Stimulated activated CD4-positive, alpha-beta T cell treated with anti-CD3 and anti-CD28 coated beads, Interleukin-1b, Interleukin-23, amount 100 ng/mL, for 24 hours (primary cell): ENCODE results near the gene SESN1.
A peak's percentile ranks its signal among the peaks of the same experiment; 100 is the strongest.
"Not testable (repeated sequence)": the region's sequence is repeated elsewhere in the genome, so short reads cannot be mapped to it uniquely, and the experiment has no call there.

Experiments used
- DNase-seq, 4 experiments: peaks; one replicate each; pipeline ENCODE4 v3.0.0-alpha.2; 2020; ENCODE audit warnings: low read depth in 4 of 4, low spot score in 1 of 4

The SESN1 gene

DNA sequence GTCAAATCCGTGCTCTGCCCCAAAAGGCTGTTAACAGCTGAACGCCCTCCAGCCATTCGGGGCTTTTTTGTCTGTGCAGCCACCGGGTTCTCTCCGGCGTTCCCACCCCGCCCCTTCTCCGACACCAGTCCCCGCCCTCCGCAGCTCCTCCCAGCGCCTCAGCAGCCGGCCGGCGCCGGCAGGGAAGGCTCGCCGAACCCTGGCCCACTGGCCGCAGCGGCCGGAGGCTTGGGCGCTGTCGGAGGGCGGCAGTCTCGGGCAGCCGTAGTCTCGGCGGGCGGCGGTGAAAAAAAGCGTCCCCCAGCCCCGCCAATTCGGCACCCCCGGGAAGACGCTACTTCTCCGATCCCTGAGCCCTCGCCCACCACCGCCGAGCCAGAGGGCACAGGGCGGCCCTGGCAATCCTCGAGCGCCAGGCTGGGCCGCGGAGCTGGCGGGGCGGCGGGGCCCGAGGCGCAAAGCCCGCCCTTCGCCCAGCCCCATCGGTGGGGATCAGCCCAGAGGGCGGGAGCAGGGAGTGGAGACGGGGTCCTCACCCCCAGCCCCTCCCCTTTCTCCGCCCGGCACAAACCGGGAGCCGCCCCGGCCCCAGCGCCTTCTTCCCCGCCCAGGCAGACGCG, at the start of gene SESN1:
TSS of gene SESN1 (minus strand) at position 431 of the 620 bp plus-strand sequence. CDS start 773 bp downstream, outside the sequence.
- peak; percentile 57 to 93 (median 79) for DNase-seq

DNA sequence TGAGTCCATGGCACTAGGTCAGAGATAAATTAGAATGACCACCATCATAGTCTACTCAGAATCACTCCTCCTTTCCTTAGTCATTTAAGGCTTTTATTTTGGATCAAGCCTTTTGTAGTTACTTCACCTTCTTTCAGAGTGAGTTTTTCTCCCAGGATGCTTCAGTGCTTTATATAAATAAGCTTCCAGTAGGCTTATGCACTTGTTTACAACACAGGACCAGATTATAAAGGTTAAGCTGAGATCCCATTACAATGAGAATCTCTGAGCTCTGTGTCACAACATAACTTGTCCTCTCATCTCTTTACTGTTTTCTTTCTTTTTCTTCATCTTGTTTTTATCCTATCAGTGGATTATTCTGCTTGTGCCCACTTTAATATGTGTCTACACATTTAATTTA, 48.5 kb upstream of the SESN1 start:
- no peak for DNase-seq

DNA sequence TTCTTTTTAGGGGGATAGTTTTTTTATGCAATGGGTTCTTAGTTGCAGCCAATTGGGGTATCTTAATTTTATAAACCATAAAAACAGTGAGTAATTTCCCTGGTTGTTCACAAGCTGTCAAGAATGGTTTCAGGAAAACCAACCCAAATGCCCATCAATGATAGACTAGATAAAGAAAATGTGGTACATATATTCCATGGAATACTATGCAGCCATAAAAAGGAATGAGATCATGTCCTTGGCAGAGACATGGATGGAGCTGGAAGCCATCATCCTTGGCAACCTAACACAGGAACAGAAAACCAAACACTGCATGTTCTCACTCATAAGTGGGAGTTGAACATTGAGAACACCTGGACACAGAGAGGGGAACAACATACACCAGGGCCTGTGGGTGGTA, 47.4 kb upstream of the SESN1 start:
- DNase-seq, result not testable (repeated sequence)

DNA sequence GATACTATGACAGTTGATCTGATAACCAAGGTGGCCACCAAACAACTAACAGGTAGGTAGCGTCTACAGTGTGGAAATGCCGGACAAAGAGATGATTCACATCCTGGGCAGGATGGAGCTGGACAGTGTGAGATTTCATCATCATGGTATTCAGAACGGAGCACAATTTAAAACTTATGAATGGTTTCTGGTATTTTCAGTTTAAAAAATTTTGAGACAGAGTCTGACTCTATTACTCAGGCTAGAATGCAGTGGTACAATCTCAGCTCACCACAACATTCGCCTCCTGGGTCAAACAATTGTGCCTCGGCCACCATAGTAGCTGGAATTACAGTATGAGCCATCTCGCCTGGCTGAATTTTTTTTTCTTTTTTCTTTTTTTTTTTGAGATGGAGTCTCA, 44.5 kb upstream of the SESN1 start:
- no peak for DNase-seq

DNA sequence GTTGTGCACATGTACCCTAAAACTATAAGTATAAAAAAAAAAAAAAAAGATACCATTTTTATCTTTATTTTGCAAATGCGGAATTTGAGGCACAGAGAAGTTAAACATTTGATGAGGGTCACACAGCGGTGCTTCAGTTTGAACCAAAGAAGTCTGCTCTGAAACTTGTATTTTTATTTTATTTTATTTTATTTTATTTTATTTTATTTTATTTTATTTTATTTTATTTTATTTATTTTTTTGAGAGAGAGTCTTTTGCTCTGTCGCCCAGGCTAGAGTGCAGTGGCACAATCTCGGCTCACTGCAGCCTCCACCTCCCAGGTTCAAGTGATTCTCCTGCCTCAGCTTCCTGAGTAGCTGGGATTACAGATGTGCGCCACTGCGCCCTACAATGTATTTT, 41.9 kb upstream of the SESN1 start:
- DNase-seq, result not testable (repeated sequence)

DNA sequence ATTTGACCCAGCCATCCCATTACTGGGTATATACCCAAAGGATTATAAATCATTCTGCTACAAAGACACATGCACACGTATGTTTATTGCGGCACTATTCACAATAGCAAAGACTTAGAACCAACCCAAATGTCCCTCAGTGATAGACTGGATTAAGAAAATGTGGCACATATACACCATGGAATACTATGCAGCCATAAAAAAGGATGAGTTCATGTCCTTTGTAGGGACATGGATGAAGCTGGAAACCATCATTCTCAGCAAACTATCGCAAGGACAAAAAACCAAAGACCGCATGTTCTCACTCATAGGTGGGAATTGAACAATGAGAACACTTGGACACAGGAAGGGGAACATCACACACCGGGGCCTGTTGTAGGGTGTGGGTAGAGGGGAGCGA, 41.4 kb upstream of the SESN1 start:
- DNase-seq, result not testable (repeated sequence)

DNA sequence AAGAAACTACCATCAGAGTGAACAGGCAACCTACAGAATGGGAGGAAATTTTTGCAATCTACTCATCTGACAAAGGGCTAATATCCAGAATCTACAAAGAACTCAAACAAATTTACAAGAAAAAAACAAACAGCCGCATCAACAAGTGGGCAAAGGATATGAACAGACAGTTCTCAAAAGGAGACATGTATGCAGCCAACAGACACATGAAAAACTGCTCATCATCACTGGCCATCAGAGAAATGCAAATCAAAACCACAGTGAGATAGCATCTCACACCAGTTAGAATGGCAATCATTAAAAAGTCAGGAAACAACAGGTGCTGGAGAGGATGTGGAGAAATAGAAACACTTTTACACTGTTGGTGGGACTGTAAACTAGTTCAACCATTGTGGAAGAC, 41.0 kb upstream of the SESN1 start:
- DNase-seq, result not testable (repeated sequence)

DNA sequence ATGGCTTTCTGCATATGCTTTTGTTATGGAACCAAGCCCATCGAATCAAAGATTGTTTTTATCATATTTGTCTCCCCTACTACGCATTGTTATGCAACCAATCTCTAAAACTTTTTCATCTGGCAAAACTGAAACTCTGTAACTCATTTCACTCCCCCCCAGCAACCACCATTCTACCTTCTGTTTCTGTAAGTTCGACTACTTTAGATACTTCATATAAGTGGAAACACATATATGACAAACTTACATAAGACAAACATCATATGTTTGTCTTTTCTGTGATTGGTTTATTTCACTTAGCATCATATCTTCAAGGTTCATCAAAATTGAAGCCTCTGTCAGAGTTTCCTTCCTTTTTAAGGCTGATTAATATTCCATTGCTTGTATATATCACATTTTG, 35.4 kb upstream of the SESN1 start:
- DNase-seq, result no peak

DNA sequence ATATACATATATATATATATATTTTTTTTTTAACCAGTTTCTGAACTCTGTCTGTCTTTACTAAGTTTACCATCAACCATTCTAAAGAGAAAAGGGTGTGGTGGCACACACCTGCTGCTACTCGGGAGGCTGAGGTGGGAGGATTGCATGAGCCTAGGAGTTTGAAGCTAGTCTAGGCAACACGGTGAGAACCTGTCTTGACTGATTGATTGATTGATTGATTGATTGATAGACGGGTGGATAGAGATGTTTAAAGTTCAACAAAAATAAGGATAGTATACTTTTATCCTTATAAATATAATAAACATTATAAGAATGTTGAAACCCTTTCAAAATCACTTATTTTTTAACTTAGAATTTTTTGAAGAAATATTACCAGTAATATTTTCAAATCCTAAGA, 30.9 kb upstream of the SESN1 start:
- DNase-seq, result no peak

DNA sequence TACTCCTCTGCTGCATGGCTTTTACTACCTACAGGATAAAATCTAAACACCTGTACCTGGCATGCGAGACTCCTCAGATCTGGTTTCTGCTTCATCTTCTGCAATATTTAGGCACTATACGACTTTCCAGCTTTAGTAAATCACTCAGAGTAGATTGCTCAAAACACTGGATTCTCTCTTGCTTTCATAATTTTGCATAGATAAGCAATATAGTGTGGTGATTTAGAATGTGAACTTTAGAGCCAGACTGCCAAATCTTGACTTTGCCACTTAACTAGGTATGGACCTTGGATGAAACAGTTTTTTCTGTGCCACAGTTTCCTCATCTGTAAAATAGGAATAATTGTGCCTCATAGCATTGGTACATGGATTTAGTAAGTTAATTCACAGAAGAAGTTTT, 29.6 kb upstream of the SESN1 start:
- DNase-seq, result no peak

DNA sequence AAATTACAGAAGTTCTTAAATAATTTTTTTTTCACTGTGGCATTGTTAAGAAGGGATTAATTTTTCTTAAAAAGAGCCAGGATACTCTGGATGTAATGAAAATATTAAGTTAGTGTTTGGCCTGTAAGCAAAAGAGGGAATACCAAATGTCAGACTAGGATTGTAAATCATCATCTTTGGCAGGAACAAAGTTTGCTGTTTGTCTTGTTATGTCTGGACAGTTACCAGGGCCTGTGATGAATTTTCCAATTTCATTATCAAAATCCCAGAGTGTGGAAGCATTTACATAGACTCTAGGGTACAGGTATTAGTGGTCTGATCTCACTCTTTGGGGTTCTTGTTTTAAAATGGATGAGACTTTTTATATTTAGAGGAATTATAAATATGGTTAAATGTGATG, 26.8 kb upstream of the SESN1 start:
- DNase-seq, result no peak

DNA sequence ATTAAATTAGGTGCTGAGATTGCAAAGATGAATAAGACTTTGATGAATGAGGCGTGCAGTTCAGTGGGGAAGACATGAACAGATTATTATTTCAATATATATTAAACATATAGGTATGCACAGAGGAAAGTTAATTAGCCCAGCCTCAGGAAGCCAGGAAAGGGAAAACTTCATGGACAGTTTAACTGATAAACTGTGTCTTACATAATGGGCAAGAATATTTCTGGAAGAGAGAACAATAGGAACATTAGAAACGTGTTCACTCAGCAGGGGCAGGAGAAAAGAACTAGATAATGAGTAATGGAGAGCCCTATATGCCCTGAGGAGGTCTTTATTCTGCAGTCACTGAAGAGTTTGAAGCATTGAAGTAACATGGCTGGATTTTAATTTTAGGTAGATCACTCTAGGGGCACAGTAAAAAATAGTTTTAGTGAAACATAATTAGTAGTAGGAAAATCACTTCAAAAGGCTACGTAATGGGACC, 24.3 kb upstream of the SESN1 start:
- DNase-seq, result no peak

DNA sequence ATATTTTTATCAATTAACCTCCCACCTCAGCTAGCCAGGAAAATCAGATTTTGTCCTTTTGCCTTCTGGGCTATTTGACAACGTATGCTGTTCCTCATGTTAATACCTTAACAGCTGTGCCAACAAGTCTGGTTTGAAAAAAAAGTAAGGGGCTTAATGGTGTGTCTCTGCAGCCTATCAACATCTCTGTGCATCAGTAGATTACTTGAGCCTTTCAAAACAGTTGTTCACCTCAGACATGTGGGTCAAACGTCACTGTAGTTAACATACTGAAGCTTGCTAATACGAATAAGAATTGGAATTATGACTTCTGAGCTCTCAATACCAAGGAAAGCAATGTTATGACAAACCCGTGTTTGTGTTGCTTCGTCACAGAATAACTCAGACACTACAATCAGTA, 23.7 kb upstream of the SESN1 start:
- DNase-seq, result no peak

DNA sequence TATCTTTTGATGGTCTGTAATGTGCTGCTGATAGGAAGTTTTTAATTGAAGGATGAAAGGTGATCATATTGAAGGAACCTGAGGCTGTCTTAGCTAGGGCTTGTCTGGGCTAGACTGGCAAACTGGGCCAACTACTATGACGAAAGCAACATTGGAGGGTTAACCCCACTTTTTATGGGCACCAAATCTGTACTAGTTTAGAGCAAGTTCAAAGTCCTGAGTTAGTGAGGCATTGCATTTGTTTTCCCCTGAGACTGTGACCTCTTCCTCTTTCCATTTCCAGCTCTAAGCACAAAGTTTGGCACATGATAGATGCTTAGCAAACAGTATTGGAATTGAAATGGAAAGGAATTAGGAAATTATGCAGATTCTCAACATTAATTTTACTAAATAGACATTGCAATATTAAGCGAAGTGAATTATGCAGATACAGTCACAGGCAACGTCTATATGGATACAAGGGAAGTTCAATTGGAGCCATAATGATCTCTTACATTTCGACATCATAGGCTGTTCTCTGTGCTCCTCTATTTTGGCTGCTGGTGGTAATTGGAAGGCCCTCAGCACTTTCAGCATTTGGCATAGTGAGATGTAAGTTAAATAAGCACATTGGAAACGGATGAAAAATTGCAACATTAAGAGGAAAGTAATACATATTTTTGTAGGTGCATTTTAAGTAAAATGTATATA, 22.8 kb upstream of the SESN1 start:
- no peak for DNase-seq

DNA sequence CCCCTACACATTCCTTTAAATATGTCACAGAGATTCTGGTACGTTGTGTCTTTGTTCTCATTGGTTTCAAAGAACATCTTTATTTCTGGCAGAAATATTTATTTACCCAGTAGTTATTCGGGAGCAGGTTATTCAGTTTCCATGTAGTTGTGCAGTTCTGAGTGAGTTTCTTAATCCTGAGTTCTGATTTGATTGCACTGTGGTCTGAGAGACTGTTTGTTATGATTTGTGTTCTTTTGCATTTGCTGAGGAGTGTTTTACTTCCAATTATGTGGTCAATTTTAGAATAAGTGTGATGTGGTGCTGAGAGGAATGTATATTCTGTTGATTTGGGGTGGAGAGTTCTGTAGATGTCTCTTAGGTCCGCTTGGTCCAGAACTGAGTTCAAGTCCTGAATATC, 18.0 kb upstream of the SESN1 start:
- DNase-seq, result not testable (repeated sequence)

DNA sequence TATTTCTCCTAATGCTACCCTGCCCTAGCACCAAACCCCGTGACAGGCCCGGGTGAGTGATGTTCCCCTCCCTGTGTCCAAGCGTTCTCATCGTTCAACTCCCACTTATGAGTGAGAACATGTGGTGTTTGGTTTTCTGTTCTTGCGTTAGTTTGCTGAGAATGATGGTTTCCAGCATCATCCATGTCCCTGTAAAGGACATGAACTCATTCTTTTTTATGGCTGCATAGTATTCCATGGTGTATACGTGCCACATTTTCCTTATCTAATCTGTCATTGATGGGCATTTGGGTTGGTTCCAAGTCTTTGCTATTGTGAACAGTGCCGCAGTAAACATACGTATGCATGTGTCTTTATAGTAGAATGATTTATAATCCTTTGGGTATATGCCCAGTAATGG, 15.0 kb upstream of the SESN1 start:
- not testable (repeated sequence) for DNase-seq

DNA sequence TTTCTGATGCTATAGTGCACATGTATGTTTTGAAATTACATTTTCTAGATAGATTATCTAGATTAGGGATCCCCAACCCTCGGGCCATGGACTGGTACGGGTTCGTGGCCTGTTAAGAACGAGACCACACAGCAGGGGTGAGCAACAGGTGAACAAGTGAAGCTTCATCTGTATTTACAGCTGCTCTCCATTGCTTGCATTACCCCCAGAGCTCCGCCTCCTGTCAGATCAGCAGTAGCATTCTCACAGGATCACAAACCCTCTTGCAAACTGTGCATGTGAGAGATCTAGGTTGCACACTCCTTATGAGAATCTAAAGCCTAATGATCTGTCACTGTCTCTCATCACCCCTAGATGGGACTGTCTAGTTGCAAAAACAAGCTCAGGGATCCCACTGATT, 11.0 kb upstream of the SESN1 start:
- no peak for DNase-seq

DNA sequence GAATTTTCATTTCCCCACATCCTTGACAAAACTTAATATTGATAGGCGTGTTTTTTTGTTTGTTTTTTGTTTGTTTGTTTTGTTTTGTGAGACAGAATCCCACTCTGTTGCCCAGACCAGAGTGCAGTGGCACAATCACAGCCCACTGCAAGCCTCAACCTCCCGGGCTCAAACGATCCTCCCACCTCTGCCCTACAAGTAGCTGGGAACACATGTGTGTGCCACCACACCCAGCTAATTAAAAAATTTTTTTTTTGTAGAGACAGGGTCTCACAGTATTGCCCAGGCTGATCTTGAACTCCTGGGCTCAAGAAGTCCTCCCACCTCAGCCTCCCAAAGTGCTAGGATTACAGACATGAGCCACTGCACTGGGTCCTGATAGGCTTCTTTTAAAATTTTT, 9.9 kb upstream of the SESN1 start:
- DNase-seq, result no peak

DNA sequence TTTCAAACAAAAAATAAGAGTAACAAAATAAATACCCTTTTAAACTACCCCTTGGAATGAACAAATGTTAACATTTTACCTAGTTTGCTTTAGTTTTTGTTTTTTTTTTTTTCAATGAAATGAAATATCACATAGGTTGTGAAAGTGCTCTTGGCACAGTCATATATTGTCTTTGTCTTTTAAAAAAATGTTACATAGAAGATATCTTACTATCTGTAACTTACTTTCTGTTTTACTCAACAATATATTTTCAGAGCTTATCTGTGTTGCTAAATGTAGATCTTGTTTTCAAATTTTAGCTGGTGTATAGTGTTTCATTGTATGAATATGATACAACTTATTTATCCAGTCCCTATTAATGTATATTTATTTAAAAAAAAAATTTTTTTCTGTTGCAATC, 9.3 kb upstream of the SESN1 start:
- DNase-seq, result no peak

DNA sequence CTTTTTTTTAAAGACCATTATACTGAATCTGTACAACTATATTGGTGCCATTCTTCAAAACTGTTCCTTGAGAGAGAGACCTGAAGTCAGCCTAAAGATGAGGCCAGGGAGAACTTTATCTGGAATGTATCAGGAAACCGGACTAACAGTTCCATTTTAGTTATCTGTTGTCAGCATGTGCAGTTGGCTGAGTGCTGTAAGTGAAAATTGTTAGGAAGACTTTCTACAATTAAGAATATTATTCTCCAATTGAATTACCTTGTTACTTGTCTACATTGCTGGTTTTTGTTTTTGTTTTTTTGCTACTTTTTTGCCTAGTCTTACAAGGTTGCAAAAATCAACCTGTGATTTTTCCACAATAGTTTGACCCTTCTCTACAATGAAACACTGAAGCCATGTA, 8.1 kb upstream of the SESN1 start:
- DNase-seq, result no peak

DNA sequence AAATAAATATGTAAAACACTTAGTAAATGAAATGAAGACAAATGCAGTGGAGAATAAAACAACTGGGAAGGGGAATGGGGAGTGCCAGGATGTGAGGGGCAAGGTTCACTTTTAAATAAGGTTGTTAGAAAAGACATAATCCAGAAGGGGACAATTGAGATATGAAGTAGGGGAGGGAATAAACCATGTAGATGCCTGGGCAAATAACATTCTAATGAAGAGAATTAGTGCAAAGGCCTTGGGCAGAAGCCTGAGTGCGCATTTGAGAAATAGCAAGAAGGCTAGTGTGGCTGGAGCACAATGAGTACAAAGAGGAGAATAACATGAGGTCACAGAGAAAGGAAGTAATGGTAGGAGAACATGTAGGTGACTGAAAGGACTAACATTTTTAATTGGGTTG, 3.0 kb upstream of the SESN1 start:
- no peak for DNase-seq

DNA sequence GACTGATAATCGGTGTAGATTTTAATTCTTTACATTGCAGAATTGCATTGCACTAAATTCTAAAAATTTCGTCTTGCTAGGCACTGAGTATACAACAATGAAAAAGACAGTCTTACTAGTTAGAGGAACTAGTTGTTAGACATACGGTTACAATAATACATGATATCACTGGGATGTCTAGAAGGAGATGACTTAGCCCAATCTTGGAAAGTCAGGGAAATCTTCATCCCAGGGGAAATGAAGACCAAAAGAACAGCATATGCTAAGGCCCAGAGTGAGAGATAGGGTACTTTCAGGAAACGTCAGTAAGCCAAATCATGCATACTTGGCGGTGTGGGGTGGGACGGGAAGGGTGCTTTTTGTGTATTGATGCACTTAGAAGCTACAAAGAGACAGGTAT, 1.6 kb upstream of the SESN1 start:
- DNase-seq, result no peak

DNA sequence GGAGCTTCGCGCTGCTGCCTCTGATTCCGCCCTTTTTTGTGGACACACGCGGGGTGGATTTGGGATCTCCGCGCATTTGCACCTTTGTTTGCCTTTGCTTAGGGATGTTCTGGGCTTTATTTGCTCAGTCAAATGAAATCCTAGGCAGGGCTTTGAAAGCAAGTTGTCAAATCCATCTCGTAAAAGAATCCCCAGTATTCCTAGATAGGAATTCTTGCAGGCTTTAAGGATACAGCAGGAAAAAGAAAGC, 1.1 kb upstream of the SESN1 start:
- DNase-seq, result no peak
